ENCODE results near the gene PEPD.
A peak's percentile ranks its signal among the peaks of the same experiment; 100 is the strongest.

The PEPD gene

GRCh38 chr19:33409906-33410685 is 111.5 kb downstream of the PEPD start:
- Histone ChIP-seq H3K9me3 (no peaks in the 10 kb centered on the region), H3K36me3 (no peaks in the 10 kb centered on the region), H3K4me1 (ENCODE audit: control insufficient read depth in 1 of 2, insufficient read depth in 1 of 2, low read depth in 1 of 2, low read length in 1 of 2) (no peaks in the 10 kb centered on the region), H3K27me3 (no peaks in the 10 kb centered on the region), H3K4me3 (ENCODE audit: low read depth in 1 of 2, low read length in 1 of 2) (no peak overlapping the region), H3K27ac (no peak overlapping the region)
- TF ChIP-seq CTCF (IDR thresholded peaks at IDR 0.05), result no peak

- no peaks in the 10 kb centered on the region for H3K4me1 ChIP-seq (ENCODE audit: control insufficient read depth in 1 of 2, insufficient read depth in 1 of 2, low read depth in 1 of 2, low read length in 1 of 2)
- H3K4me3 ChIP-seq (ENCODE audit: low read depth in 1 of 2, low read length in 1 of 2), result no peak overlapping the region
- H3K36me3 ChIP-seq, result no peaks in the 10 kb centered on the region
- H3K27ac ChIP-seq, result no peak overlapping the region
- H3K9me3 ChIP-seq, result no peaks in the 10 kb centered on the region
- TF ChIP-seq CTCF (IDR thresholded peaks at IDR 0.05), result no peak
- H3K27me3 ChIP-seq, result no peaks in the 10 kb centered on the region
These were observed 112.8 kb downstream of the PEPD start for GRCh38 chr19:33408538-33409434.

GRCh38 chr19:33408116-33408515 is 113.5 kb downstream of the PEPD start:
- H3K9me3 ChIP-seq, result no peaks in the 10 kb centered on the region
- H3K36me3 ChIP-seq, result no peaks in the 10 kb centered on the region
- no peaks in the 10 kb centered on the region for H3K27me3 ChIP-seq
- no peak for TF ChIP-seq CTCF (IDR thresholded peaks at IDR 0.05)
- no peak overlapping the region for H3K27ac ChIP-seq
- no peak overlapping the region for H3K4me3 ChIP-seq (ENCODE audit: low read depth in 1 of 2, low read length in 1 of 2)
- H3K4me1 ChIP-seq (ENCODE audit: control insufficient read depth in 1 of 2, insufficient read depth in 1 of 2, low read depth in 1 of 2, low read length in 1 of 2), result no peaks in the 10 kb centered on the region

- no peaks in the 10 kb centered on the region for H3K9me3 ChIP-seq
- TF ChIP-seq CTCF (IDR thresholded peaks at IDR 0.05), result no peak
- no peaks in the 10 kb centered on the region for H3K27me3 ChIP-seq
- H3K4me1 ChIP-seq (ENCODE audit: control insufficient read depth in 1 of 2, insufficient read depth in 1 of 2, low read depth in 1 of 2, low read length in 1 of 2), result no peaks in the 10 kb centered on the region
- H3K4me3 ChIP-seq (ENCODE audit: low read depth in 1 of 2, low read length in 1 of 2), result no peak overlapping the region
- H3K36me3 ChIP-seq, result no peaks in the 10 kb centered on the region
- H3K27ac ChIP-seq, result no peak overlapping the region
These were observed 113.9 kb downstream of the PEPD start for GRCh38 chr19:33407716-33408115.

- Histone ChIP-seq H3K27ac (no peak overlapping the region), H3K4me3 (ENCODE audit: low read depth in 1 of 2, low read length in 1 of 2) (no peak overlapping the region), H3K27me3 (no peaks in the 10 kb centered on the region), H3K9me3 (no peaks in the 10 kb centered on the region), H3K4me1 (ENCODE audit: control insufficient read depth in 1 of 2, insufficient read depth in 1 of 2, low read depth in 1 of 2, low read length in 1 of 2) (no peaks in the 10 kb centered on the region), H3K36me3 (no peaks in the 10 kb centered on the region)
- peak; percentile 44 for TF ChIP-seq CTCF (IDR thresholded peaks at IDR 0.05)
These were observed 114.4 kb downstream of the PEPD start for GRCh38 chr19:33407140-33407551.
